Measurements from ENCODE around the gene HHIPL1. TPM values are rescaled to one million over a fixed set of nuclear protein-coding genes. Genes with fewer than 3 reads are reported as not detected.
"Not testable (repeated sequence)": the region's sequence is repeated elsewhere in the genome, so short reads cannot be mapped to it uniquely, and the experiment has no call there.

HHIPL1 gene
- total RNA-seq, 1 donor from 2014 or later: 2.7 TPM

DNA sequence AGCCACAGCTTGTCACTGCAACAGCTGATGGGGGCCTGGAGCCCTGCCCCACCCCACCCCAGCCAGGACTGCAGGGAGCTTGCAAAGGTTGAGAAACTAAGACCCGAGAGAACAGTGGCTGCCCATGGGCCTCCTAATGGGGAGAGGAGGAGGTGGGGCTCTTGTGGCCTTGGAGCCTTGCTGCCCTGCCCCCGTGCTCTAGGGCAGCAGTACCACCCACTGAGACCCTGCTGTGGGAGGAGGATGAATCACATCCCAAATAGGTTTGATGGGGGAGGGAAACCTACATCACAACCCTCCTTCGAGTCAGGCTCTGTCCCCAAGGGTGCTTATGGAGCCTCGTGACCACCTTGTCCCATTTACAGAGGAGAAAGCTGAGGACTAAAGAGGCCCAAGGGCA is 15.9 kb downstream of the HHIPL1 start:
- Mint-ChIP-seq H3K27ac (ENCODE audit: unreplicated experiment) (no peak overlapping the region), H3K36me3 (ENCODE audit: unreplicated experiment) (no peaks in the 10 kb centered on the region), H3K4me3 (ENCODE audit: unreplicated experiment) (no peak overlapping the region), H3K27me3 (ENCODE audit: unreplicated experiment) (no peaks in the 10 kb centered on the region), H3K4me1 (ENCODE audit: unreplicated experiment) (peaks cover 14% of the 10 kb centered on the region), H3K9me3 (ENCODE audit: unreplicated experiment) (no peaks in the 10 kb centered on the region)
- TF ChIP-seq, protein P1, sequence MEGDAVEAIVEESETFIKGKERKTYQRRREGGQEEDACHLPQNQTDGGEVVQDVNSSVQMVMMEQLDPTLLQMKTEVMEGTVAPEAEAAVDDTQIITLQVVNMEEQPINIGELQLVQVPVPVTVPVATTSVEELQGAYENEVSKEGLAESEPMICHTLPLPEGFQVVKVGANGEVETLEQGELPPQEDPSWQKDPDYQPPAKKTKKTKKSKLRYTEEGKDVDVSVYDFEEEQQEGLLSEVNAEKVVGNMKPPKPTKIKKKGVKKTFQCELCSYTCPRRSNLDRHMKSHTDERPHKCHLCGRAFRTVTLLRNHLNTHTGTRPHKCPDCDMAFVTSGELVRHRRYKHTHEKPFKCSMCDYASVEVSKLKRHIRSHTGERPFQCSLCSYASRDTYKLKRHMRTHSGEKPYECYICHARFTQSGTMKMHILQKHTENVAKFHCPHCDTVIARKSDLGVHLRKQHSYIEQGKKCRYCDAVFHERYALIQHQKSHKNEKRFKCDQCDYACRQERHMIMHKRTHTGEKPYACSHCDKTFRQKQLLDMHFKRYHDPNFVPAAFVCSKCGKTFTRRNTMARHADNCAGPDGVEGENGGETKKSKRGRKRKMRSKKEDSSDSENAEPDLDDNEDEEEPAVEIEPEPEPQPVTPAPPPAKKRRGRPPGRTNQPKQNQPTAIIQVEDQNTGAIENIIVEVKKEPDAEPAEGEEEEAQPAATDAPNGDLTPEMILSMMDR (IDR thresholded peaks at IDR 0.05): no peak
- no peak for DNase-seq (ENCODE audit: extremely low spot score, unreplicated experiment)

DNA sequence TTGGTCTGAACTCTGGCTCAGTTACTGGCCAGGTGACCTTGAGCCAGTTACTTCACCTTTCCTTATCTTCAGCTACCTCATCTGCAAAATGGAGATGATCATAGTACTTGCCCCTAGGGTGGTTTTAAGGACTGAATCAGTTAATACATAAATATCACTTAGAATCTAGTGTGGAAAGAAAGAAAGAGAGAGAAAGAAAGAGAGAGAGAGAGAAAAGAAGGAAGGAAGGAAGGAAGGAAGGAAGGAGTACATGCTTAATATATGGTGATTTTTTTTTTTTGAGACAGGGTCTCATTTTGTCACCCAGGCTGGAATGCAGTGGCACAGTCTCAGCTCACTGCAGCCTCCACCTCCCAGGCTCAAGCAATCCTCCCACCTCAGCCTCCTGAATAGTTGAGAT is 16.3 kb downstream of the HHIPL1 start:
- H3K4me1 Mint-ChIP-seq (ENCODE audit: unreplicated experiment): peaks cover 14% of the 10 kb centered on the region
- H3K27me3 Mint-ChIP-seq (ENCODE audit: unreplicated experiment); H3K4me3 Mint-ChIP-seq (ENCODE audit: unreplicated experiment); H3K9me3 Mint-ChIP-seq (ENCODE audit: unreplicated experiment); DNase-seq (ENCODE audit: extremely low spot score, unreplicated experiment); H3K27ac Mint-ChIP-seq (ENCODE audit: unreplicated experiment); H3K36me3 Mint-ChIP-seq (ENCODE audit: unreplicated experiment): not testable (repeated sequence)

GRCh38 chr14:99662846-99663245 is 17.9 kb downstream of the HHIPL1 start:
- TF ChIP-seq, protein P1 (IDR thresholded peaks at IDR 0.05): no peak
- Mint-ChIP-seq H3K4me3 (ENCODE audit: unreplicated experiment) (no peak overlapping the region), H3K27ac (ENCODE audit: unreplicated experiment) (no peak overlapping the region), H3K36me3 (ENCODE audit: unreplicated experiment) (no peaks in the 10 kb centered on the region), H3K4me1 (ENCODE audit: unreplicated experiment) (peaks cover 14% of the 10 kb centered on the region), H3K9me3 (ENCODE audit: unreplicated experiment) (no peaks in the 10 kb centered on the region), H3K27me3 (ENCODE audit: unreplicated experiment) (no peaks in the 10 kb centered on the region)
- no peak for DNase-seq (ENCODE audit: extremely low spot score, unreplicated experiment)

- DNase-seq (ENCODE audit: extremely low spot score, unreplicated experiment): no peak
- no peaks in the 10 kb centered on the region for H3K27me3 Mint-ChIP-seq (ENCODE audit: unreplicated experiment)
- no peaks in the 10 kb centered on the region for H3K36me3 Mint-ChIP-seq (ENCODE audit: unreplicated experiment)
- no peaks in the 10 kb centered on the region for H3K9me3 Mint-ChIP-seq (ENCODE audit: unreplicated experiment)
- TF ChIP-seq, protein P1 (IDR thresholded peaks at IDR 0.05): no peak
- H3K4me3 Mint-ChIP-seq (ENCODE audit: unreplicated experiment): no peak overlapping the region
- H3K27ac Mint-ChIP-seq (ENCODE audit: unreplicated experiment): no peak overlapping the region
- H3K4me1 Mint-ChIP-seq (ENCODE audit: unreplicated experiment): peaks cover 14% of the 10 kb centered on the region
These were observed 18.6 kb downstream of the HHIPL1 start for GRCh38 chr14:99663386-99664057.

GRCh38 chr14:99664058-99664936 is 19.4 kb downstream of the HHIPL1 start:
- TF ChIP-seq, protein P1 (IDR thresholded peaks at IDR 0.05): no peak
- Mint-ChIP-seq H3K4me1 (ENCODE audit: unreplicated experiment) (peaks cover 12% of the 10 kb centered on the region), H3K9me3 (ENCODE audit: unreplicated experiment) (no peaks in the 10 kb centered on the region), H3K4me3 (ENCODE audit: unreplicated experiment) (no peak overlapping the region), H3K27ac (ENCODE audit: unreplicated experiment) (no peak overlapping the region), H3K36me3 (ENCODE audit: unreplicated experiment) (peaks cover 4% of the 10 kb centered on the region), H3K27me3 (ENCODE audit: unreplicated experiment) (no peaks in the 10 kb centered on the region)
- no peak for DNase-seq (ENCODE audit: extremely low spot score, unreplicated experiment)
